Suprapubic skin (tissue), 3 donors: Measurements from ENCODE around the gene CR2.

Source experiments
- CTCF ChIP-seq, 2 donors: fragments of 200-600 bp in 1 of 2; fragments of 450-650 bp in 1 of 2; sonication (generic) in 1 of 2; IDR thresholded peaks; one replicate each; pipeline ENCODE4 v1.5.1; 2016 to 2019; ENCODE audit warnings: antibody characterized with exemption in 2 of 2, mild to moderate bottlenecking in 1 of 2, moderate library complexity in 1 of 2
- POLR2AphosphoS5 ChIP-seq, 3 donors: sonication (generic); formaldehyde crosslinking; IDR thresholded peaks; one replicate each; pipeline ENCODE4 v1.6.1; 2017; ENCODE audit warnings: antibody characterized with exemption in 3 of 3

GRCh38 chr1:207504438-207504837 lies 50.3 kb downstream of the CR2 start:
- TF ChIP-seq CTCF (IDR thresholded peaks at IDR 0.05) (no peak), POLR2AphosphoS5 (IDR thresholded peaks at IDR 0.05) (no peak)
